Measurements from ENCODE around the gene CCL16.
"Not testable (repeated sequence)": the region's sequence is repeated elsewhere in the genome, so short reads cannot be mapped to it uniquely, and the experiment has no call there.

CCL16 gene

DNA sequence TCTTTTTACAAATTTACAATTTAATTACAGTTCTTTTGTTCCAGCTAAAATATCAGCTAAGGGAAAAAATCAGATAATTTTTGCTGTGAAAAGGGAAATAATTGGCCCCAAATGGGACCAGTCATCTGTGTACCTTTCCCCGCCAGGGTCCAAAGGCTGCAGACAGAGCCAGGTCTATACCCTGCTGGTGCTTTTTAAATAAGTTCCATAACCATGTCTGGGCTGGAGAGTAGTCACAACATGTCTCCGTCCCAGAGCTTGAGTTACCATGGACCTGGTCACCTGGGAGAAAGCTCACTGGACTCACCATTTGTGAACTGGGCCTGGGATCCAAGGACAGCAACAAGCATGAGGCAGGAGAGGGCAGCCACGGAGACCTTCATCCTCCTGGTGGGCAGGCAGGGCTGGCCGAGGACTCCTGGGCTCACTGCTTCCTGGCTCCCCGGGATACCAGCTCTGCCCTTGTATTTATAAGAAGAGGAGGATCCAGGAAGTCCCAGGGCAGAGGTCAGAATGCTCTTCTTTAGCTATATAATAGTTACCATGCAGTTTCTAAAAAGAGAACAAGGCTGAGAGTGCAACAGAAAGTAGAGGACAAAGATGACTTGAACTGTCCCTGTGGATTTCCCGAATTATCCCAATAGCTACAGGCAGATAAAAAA lies 19.9 kb upstream of the CCL16 start, which contains the start of gene CCL15:
Gene CCL15, minus strand, starts transcription at position 444 of the 662 bp plus-strand sequence. Its CDS starts 61 bp downstream, at position 383.
- no peak for TF ChIP-seq POLR2A (IDR thresholded peaks at IDR 0.05; ENCODE audit: low read length)
- TF ChIP-seq GATA1 (IDR thresholded peaks at IDR 0.05; ENCODE audit: low read depth, low read length) = no peak
- DNase-seq = no peak

DNA sequence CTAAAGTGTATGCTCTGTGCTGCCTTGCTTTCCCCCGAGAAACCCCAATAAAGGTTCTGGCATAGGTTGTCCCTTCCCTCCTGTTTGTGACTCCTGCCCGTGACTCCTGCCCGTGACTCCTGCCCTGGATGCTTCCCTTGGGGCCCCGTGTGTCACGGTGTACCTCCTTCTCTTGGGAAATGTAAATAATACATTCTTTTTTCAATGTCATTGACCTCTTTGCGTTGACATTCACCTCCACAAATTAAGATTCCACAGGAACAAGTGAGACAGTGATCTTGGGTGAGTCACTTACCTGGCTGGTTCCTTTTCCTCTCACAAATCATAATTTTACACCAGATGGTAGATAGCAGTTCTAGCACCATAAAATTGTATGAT lies 19.4 kb upstream of the CCL16 start:
- DNase-seq = no peak
- TF ChIP-seq GATA1 (IDR thresholded peaks at IDR 0.05; ENCODE audit: low read depth, low read length) (no peak), POLR2A (IDR thresholded peaks at IDR 0.05; ENCODE audit: low read length) (no peak)

DNA sequence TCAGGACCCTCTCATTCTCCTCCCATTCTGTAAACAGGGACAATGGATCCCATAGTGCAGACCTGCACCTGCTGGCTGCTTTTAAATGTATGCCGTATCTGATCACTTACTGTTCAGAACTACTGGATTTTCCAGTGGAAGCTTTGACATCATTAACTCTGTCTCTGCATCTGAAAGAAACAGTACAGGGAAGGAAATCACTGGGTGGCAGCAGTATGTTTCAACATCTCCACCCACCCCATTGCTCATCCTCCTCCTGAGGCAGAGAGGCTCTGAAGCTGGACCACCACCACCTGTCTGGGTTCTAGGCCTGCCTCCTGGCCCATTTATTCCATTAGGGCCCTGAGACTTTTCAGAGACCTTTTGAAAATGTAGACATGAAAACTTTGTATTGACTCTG lies 17.5 kb upstream of the CCL16 start:
- TF ChIP-seq GATA1 (IDR thresholded peaks at IDR 0.05; ENCODE audit: low read depth, low read length) = no peak
- no peak for TF ChIP-seq POLR2A (IDR thresholded peaks at IDR 0.05; ENCODE audit: low read length)
- no peak for DNase-seq

- DNase-seq = no peak
- TF ChIP-seq POLR2A (IDR thresholded peaks at IDR 0.05; ENCODE audit: low read length) = no peak
- TF ChIP-seq GATA1 (IDR thresholded peaks at IDR 0.05; ENCODE audit: low read depth, low read length) = no peak
Measured at GRCh38 chr17:35998018-35998545, 16.8 kb upstream of the CCL16 start.

- DNase-seq = not testable (repeated sequence)
Measured at GRCh38 chr17:35995346-35995745, 14.0 kb upstream of the CCL16 start.

DNA sequence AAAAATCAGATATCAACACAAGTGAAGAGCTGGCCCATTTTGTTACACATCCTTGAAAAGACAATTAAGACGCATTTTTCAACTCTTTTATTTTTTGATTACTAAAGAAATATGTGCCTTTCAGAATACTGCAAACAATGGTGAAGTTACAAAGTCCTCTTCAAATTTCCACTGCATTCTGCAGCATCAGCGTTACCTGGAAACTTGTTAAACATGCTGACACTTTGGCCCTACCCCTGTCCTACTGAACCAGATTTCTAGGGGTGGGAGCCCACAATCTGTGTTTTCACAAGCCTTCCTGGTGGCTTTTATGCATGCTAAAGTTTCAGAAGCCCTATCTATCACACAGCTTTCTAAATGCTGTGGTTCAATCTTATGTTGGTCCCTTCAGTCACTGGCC lies 9.8 kb upstream of the CCL16 start:
- no peak for DNase-seq
- TF ChIP-seq POLR2A (IDR thresholded peaks at IDR 0.05; ENCODE audit: low read length) = no peak
- no peak for TF ChIP-seq GATA1 (IDR thresholded peaks at IDR 0.05; ENCODE audit: low read depth, low read length)

GRCh38 chr17:35988164-35988563 lies 6.9 kb upstream of the CCL16 start:
- TF ChIP-seq GATA1 (IDR thresholded peaks at IDR 0.05; ENCODE audit: low read depth, low read length) (no peak), POLR2A (IDR thresholded peaks at IDR 0.05; ENCODE audit: low read length) (no peak)
- DNase-seq = no peak

GRCh38 chr17:35986643-35987042 lies 5.3 kb upstream of the CCL16 start, which contains the start of gene CCL14:
Gene CCL14, minus strand, starts transcription at chr17:35986729. Its CDS starts 80 bp downstream, at chr17:35986649.
- no peak for TF ChIP-seq GATA1 (IDR thresholded peaks at IDR 0.05; ENCODE audit: low read depth, low read length)
- TF ChIP-seq POLR2A (IDR thresholded peaks at IDR 0.05; ENCODE audit: low read length) = no peak
- DNase-seq = no peak

DNA sequence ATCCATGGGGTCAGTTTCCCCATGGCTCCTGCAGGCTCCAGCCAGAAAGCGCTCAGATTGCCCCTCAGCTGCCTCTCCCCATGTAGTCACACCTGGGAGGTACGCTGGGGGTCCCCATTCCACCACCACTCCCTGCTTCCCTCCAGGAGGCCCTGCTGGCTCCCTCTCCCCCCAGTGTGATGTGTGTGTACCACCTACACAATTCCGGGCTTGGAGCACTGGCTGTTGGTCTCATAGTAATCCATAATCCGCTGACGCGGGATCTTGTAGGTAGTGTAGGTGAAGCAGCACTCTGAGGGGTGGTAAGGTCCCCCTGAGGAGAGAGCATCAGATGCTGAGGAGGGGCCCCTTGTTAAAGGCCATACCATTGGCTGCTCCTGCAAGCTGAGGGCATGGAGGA lies 2.8 kb upstream of the CCL16 start:
- no peak for DNase-seq
- TF ChIP-seq GATA1 (IDR thresholded peaks at IDR 0.05; ENCODE audit: low read depth, low read length) = no peak

- TF ChIP-seq POLR2A (IDR thresholded peaks at IDR 0.05; ENCODE audit: low read length) = no peak
- no peak for TF ChIP-seq GATA1 (IDR thresholded peaks at IDR 0.05; ENCODE audit: low read depth, low read length)
- DNase-seq = no peak
Measured at GRCh38 chr17:35982409-35983191, 1.3 kb upstream of the CCL16 start.

GRCh38 chr17:35981908-35982330 lies 622 bp upstream of the CCL16 start:
- peak in 1 of 2 experiments; percentile 5 for DNase-seq
- TF ChIP-seq GATA1 (IDR thresholded peaks at IDR 0.05; ENCODE audit: low read depth, low read length) (no peak), POLR2A (IDR thresholded peaks at IDR 0.05; ENCODE audit: low read length) (no peak)

- TF ChIP-seq POLR2A (IDR thresholded peaks at IDR 0.05; ENCODE audit: low read length) = no peak
- TF ChIP-seq GATA1 (IDR thresholded peaks at IDR 0.05; ENCODE audit: low read depth, low read length) = no peak
- no peak for DNase-seq
Measured at GRCh38 chr17:35978346-35978745, 3.0 kb downstream of the CCL16 start.

- DNase-seq = no peak
- TF ChIP-seq GATA1 (IDR thresholded peaks at IDR 0.05; ENCODE audit: low read depth, low read length) = no peak
- no peak for TF ChIP-seq POLR2A (IDR thresholded peaks at IDR 0.05; ENCODE audit: low read length)
Measured at GRCh38 chr17:35977509-35977908, 3.8 kb downstream of the CCL16 start.

GRCh38 chr17:35973333-35974260 lies 7.7 kb downstream of the CCL16 start:
- no peak for DNase-seq
- TF ChIP-seq GATA1 (IDR thresholded peaks at IDR 0.05; ENCODE audit: low read depth, low read length) = no peak
- no peak for TF ChIP-seq POLR2A (IDR thresholded peaks at IDR 0.05; ENCODE audit: low read length)

All from erythroblast (primary cell).